HG02642 (cell line): Measurements from ENCODE around the gene PITPNC1.
"Not testable (repeated sequence)": the region's sequence is repeated elsewhere in the genome, so short reads cannot be mapped to it uniquely, and the experiment has no call there.

Experiments
- ATAC-seq: cut with Tn5 transposase; IDR thresholded peaks from one replicate; pipeline ENCODE4 v1.9.1; 2021; ENCODE audit warnings: mild to moderate bottlenecking; ENCODE audit not compliant: unreplicated experiment, poor library complexity

Gene PITPNC1

GRCh38 chr17:67427424-67427823 is 50.3 kb downstream of the PITPNC1 start:
- ATAC-seq = no peak

DNA sequence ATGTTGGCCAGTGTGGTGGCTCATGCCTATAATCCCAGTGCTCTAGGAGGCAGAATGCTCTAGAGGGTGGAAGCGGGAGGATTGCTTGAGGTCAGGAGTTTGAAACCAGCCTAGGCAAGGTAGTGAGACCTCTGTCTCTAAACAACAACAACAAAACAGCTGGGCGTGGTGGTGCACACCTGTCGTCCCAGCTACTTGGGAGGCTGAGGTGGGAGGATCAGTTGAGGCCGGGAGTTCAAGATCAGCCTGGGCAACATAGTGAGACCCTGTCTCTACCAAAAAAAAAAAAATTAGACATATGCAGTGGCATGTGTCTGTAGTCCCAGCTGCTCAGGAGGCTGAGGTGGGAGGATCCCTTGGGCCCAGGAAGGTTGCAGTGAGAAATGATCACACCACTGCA is 53.4 kb downstream of the PITPNC1 start:
- not testable (repeated sequence) for ATAC-seq

- no peak for ATAC-seq
These were observed 54.4 kb downstream of the PITPNC1 start for GRCh38 chr17:67431249-67432015.

DNA sequence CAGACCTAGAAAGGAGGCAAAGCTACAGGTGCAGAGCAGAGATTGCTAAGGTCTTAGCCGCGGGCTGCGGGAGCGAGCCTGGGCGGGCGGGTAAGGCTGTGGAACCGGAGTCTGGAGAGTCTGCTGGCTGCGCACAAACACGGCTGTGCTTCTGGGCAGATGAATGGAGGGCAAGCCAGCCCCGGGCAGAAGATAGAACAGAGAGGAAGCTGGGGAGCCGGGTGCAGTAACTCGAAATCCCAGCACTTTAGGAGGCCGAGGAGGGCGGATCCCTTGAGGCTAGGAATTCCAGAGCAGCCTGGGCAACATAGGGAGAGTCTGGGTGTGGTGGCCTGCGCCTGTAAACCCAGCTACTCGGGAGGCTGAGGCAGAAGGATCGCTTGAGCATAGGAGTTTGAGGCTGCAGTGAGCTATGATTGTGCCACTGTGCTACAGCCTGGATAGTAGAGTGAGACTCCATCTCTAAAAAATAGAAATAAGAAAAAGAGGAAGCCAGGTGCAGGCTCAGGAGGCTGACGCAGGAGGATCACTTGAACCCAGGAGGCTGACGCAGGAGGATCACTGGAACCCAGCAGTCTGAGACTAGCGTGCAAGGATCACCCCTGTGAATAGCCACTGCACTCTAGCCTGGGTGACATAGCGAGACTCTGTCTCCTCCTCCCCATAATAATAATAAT is 56.3 kb downstream of the PITPNC1 start:
- ATAC-seq = no peak

- ATAC-seq = no peak
These were observed 57.0 kb downstream of the PITPNC1 start for GRCh38 chr17:67434061-67434525.

DNA sequence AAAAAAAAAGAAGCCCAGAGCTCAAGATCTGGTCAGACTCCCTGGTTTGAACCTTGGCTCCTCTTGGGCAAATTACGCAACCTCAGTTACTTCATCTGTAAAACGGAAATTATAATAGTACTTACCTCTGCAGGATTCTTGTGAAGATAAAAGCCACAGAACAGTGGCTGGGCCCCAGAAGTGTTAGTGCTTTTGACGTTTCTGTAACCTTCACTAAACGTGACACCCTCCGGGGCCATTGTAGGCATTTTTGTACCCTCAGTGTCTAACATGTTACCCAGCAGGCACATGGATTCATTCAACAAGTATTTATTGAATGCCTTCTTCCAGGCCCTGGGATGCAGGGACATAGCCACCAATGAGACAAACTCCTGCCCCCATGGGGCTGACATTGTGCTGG is 58.0 kb downstream of the PITPNC1 start:
- ATAC-seq = no peak

DNA sequence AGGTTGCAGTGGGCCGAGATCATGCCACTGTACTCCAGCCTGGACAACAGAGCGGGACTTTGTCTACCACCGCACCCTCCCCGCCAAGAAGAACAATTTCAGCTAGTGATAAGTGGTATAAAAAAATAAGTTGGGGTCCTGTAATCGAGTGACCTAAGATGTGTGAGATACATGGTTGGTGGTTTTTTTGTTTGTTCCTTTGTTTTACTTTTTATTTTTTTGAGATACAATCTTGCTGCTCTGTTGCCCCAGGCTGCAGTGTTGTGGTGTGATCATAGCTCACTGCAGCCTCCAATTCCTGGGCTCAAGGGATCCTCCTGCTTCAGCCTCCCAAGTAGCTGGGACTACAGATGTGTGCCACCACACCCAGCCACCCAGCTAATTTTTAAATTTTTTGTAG is 58.7 kb downstream of the PITPNC1 start:
- no peak for ATAC-seq

DNA sequence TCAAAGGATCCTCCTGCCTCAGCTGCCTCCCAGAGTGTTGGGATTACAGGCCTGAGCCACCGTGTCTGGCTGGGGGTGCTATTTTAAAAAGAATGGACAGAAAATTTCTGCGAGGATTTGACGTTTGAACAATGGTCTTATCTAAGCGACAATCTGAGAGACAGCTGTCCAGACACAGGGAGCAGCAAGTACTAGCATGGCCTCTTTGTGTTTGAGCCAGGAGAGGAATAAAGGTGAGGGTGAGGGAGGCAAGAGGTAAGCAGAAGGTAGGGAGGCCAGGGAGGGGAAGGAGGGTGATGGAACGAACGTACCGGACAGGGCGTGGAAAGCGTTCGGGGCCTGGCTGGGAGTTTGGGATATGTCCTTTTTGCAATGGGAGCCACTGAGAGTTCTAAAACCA is 59.2 kb downstream of the PITPNC1 start:
- no peak for ATAC-seq

DNA sequence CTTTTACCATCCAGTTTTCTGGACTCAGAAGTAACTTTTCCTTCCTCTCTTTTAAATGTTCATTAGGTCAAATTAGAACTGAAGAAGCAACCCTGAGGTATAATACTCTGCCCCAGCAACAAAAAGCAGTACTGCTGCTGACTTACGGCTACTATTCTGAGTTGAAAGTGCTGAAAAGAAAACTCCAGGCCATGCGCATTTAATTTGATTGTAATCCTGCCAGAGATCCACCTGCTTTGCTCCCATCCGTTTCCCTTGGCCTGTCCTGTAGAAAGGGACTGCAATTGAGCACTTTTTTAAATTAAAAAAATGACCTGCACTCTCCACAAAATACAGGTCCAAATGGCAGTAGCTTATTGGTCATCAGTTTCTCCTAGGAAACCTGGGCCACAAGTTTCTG is 61.6 kb downstream of the PITPNC1 start:
- ATAC-seq = no peak

DNA sequence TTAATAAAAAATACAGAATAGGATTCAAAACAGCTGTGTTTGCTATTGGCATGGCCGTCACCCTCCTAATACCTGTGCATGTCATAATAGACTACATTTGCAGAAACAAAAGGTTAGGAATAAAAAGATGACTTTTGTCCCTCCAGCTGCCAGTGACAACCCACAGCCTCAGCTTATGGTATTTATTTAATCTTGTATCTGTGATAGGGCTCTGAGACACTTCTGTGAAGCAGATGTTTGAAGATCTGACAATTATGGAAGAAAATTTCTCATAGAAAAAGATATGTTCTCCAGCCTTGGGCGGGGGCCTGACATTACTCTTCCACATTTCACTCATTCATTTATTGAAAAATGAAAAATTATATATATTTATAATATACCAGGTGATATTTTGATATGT is 62.2 kb downstream of the PITPNC1 start:
- ATAC-seq = no peak

- no peak for ATAC-seq
These were observed 63.4 kb downstream of the PITPNC1 start for GRCh38 chr17:67440277-67441051.

DNA sequence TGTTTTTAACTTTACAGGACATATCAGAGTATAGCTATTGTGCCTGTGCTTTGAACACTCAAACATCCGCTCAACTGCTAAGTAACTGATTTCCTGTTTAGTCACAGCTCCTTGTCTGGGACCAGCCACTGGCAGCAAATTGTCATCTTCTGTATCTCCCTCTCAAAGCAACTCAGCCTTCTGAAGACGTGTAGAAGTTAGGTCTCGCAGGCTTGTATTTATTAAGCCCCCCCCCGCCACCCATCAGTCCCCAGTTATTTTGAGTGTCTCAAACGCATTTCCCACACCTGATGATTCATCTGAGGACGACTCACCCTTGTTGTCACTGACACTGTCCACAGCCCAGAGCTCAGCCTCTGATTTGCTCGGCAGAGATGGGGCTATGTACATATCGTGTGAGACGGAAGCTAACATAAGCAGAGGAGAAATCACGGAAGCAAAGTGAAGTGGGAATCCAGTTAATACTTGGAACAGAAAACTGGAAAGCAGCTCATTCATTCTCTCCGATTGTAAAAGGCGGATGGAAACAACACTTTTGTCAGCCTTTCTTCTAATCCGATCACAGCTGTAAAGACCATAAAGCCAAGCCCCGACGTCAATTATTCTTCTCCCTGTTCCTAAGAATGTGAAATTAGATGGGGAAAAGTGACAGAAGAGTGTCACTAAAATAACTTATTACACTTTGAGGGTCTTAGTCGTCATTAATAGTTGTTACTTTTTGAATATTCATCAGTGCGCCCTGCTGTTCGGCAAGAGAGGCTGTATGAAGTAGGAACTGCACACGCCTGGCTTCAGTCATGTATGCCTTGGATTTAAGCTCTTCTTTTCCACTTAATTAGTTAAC is 64.2 kb downstream of the PITPNC1 start:
- ATAC-seq = no peak

DNA sequence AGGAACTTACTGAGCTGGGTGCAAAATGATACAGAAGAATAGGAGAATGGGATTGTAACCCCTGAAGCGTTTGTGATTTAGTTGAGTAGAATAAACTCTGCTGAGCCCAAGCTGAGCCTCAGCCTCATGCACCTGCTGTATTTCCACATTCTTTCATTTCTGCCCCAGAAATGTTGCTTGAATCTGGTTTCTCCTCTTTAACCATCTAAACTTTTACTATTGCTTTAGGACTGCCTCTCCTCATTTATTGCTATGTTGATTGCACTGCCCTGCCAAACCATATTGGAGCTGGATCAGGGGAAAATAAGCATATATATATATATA is 64.8 kb downstream of the PITPNC1 start:
- ATAC-seq = no peak

DNA sequence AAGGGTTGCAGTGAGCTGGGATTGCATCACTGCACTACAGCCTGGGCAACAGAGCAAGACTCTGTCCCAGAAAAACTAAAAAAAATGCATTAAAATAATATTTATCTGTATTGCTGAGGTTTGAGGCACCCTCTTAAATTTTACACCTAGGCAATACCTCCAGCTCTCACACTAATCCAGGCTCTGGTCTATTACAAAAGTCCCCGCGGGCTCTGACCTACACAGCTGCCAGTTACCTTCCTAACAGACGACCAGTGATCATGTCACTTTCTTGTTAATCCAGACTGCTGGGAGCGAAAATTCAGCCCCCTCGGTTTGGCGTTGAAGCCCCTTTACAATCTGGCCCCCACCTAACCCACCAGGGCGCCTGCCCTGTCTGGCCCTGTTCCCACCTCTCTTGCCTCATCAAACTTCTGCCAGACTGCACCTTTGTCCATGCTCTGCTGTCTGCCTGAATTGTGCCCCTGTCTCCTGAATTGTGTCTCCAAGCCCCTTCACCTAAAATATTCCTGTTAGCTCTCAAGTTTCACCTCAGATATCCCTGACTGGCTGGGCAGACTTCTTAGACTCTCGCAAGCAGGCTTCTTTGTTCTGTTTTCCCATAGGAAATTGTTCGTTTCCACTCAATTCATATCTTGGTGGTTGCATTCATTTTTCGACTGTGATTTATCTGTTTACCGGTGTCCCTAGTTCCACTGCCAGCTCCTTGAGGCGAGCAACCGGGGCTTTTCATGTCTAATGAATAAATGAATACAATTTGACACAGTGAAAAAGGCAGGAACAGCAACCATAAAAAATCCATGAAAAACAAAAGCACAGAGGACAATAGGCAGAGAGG is 65.9 kb downstream of the PITPNC1 start:
- ATAC-seq = no peak

DNA sequence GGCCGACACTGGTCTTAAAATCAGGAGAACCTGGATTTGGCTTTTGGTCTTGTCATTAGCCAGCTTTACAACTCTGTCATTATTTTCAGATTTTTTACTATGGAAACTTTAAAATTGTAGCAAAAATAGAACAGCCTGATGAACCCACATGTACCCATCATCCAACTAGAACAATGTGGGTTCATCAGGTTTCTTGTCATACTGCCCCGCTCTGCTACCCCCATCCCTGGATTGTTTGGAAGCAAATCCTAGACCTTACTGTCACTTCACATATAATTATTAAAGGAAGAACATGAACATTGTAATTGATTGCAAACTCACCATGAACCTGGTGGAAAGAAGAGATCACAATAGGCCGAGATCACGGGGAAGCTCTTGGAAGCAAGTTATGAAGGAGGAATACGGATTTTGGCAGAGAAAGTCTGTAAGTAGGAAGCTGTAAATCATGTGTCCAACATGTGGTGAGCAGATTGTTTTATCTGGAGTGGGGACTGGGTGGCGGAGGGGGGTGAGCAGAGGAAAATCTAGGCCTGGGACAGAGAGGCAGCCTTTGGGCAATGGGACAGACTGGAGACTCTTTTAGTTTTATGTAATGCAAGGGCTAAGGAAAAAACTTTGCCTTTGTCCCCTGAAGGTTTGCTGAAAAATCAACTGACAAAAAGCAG is 67.0 kb downstream of the PITPNC1 start:
- no peak for ATAC-seq

DNA sequence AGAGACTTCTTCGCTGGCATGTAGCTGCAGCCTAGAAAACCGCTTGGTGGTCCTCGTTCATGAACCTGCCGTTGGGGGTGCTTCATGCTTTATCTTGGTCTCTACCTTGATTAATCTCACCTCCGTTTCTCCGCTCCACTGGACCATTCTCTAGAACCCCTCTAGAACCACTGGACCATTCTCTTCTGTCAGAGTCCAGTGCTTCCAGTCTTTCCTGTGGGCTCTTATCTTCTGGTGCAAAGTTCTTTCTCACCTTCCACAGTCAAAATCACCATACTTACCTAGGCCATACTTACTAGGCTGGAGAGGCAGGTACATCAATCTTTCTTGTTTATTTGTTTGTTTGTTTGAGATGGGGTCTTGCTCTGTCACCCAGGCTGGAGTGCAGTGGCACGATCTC is 71.4 kb downstream of the PITPNC1 start:
- no peak for ATAC-seq

- ATAC-seq = no peak
These were observed 72.0 kb downstream of the PITPNC1 start for GRCh38 chr17:67449065-67449464.

DNA sequence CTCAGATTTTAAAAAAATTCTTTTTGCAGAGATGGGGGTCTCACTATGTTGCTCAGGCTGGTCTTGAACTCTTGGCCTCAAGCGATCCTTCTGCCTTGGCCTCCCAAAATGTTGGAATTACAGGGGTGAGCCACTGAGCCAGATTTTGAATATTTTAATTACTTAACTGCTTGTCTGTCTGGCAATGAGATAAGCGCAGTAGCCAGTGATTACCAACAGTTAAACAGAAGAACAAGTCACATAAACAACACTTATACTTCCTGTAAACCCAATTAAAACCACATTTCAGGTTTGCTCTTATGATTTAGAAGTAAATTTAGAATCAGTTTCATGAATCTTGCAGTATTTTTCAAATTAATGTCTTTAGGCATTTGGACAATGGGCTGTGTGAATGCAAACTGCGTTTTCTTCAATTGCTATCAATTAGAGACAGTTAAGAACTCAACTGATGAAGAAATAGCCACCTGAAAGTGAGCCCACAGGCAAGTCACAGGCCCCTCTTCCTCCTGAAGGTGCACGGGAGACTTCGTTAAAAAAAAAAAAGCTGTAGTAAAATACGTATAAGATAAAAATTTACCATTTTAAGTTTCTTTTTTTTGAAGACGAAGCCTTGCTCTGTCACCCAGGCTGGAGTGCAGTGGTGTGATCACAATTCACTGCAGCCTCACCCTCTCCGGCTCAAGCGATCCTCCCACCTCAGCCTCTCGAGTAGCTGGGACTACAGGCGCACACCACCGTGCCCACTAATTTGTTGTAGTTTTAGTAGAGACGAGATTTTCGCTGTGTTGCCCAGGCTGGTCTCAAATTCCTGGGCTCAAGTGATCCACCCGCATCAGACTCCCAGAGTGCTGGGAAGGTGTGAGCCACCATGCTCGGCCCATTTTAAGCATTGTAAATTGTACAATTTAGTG is 73.0 kb downstream of the PITPNC1 start:
- no peak for ATAC-seq
